ENCODE data around the gene SLC27A5. TPM values are rescaled to one million over a fixed set of nuclear protein-coding genes. Genes with fewer than 3 reads are reported as not detected.

The SLC27A5 gene
- total and polyA plus RNA-seq, 12 donors: 2.2 to 7.9 (median 4.3) TPM

- H3K27me3 ChIP-seq: no peaks in the 10 kb centered on the region
- intact Hi-C loops (cut with DNase I): loop anchor here in 1 of 10 donors (1.0 kb wide), 1 partner anchor 24 kb away; the partner anchor contains the start of gene TRIM28
- H3K4me3 ChIP-seq: peak overlapping the region; percentile 56 to 98 (median 82)
- peaks cover 0 to 24% (median 16%) of the 10 kb centered on the region in 9 donors for H3K36me3 ChIP-seq
- H3K9me3 ChIP-seq: no peaks in the 10 kb centered on the region
- peaks cover 11 to 48% (median 33%) of the 10 kb centered on the region in 9 donors for H3K4me1 ChIP-seq
- H3K27ac ChIP-seq: peak overlapping the region; percentile 71 to 98 (median 94)
- ATAC-seq (peak in 1 of 8 donors; percentile 58), DNase-seq (no peak)
- 8 to 15% methylated on average over 7 of the region's 7 CpGs for WGBS, 2 donors
- TF ChIP-seq, protein P1, sequence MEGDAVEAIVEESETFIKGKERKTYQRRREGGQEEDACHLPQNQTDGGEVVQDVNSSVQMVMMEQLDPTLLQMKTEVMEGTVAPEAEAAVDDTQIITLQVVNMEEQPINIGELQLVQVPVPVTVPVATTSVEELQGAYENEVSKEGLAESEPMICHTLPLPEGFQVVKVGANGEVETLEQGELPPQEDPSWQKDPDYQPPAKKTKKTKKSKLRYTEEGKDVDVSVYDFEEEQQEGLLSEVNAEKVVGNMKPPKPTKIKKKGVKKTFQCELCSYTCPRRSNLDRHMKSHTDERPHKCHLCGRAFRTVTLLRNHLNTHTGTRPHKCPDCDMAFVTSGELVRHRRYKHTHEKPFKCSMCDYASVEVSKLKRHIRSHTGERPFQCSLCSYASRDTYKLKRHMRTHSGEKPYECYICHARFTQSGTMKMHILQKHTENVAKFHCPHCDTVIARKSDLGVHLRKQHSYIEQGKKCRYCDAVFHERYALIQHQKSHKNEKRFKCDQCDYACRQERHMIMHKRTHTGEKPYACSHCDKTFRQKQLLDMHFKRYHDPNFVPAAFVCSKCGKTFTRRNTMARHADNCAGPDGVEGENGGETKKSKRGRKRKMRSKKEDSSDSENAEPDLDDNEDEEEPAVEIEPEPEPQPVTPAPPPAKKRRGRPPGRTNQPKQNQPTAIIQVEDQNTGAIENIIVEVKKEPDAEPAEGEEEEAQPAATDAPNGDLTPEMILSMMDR (IDR thresholded peaks at IDR 0.05): no peak
These were observed 8.4 kb upstream of the SLC27A5 start for GRCh38 chr19:58520257-58520599.

DNA sequence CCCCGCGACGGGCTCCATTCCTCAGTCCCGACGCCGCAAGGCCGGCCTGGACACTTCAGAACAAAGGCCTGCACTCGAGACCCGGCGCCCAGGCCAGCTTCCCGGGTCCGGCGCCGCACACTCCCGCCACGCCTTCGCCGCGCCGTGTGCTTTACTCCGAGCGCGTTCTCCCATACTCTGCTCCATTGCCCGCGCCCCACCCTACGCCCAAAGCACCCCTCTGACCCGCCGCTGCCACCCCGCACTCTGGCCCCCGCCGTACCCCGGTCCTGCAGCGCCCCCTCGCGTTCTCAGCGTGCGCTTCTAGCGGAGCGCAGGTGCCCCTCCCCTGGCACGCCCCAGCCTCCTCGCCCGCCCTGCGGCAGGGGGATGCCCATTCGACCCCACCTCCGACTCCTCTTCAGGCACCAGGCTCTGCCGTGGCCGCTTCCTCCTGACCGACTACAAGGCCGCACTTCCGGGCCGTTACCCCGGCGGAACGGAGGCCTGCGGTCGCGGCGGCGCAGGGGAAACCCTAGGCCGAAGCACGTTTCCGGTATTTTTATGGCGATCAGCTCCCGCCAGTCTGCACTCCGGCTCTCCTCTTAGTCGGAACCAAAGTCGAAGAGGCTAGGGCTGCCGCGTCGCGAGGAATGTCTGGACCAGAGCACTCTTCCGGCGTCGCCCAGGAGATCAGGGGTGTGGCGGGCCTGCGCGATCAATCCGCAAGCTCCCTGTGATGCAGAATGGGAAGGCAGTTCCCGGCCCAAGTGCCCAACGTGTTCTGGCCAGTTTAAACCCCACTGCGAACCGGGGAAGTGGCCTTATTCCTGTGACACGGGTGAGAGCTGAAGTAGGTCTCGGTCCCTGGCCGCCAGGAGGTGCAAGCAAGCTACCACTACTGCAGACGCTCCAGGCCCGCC is 7.8 kb upstream of the SLC27A5 start, which contains the start of gene ZBTB45:
Gene ZBTB45 (minus strand): TSS at position 456 of the 902 bp plus-strand sequence. CDS start 2,137 bp downstream, outside the sequence.
- WGBS, 2 donors: 1% methylated on average over 84 to 87 of the region's 87 CpGs
- ATAC-seq (peak; percentile 89 to 96 (median 93)), DNase-seq (peak; percentile 88 to 93)
- Histone ChIP-seq H3K36me3 (peaks cover 0 to 24% (median 16%) of the 10 kb centered on the region in 9 donors), H3K9me3 (no peaks in the 10 kb centered on the region), H3K27ac (peak within 1 kb of the TSS; percentile 71 to 98 (median 94)), H3K4me3 (peak within 1 kb of the TSS; percentile 56 to 98 (median 82)), H3K27me3 (no peaks in the 10 kb centered on the region), H3K4me1 (peaks cover 11 to 54% (median 39%) of the 10 kb centered on the region in 9 donors)
- intact Hi-C loops (cut with DNase I): loop anchor here in 3 of 10 donors (1.0 to 2.0 kb wide), 4 partner anchors 20 to 56 kb away; partner anchors contain the start of gene TRIM28 (in 2 of the 3)
- TF ChIP-seq, protein P1 (IDR thresholded peaks at IDR 0.05): peak; percentile 42 to 78 (median 59)

DNA sequence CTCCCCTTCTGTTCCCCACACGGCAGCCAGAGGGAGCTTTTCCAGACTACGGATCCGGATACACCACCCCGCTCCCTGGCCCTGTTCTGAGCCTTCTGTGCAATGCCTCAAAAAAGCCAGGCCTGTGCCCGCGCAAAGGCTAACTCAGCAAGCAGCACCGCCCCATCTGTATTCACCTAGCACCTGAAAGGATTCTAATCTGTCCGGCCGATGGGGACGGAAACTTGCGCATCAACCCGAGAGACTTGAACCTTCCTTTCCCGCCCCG is 7.2 kb upstream of the SLC27A5 start:
- ATAC-seq: peak; percentile 52 to 75 (median 64)
- H3K27ac ChIP-seq: peak overlapping the region; percentile 71 to 98 (median 94)
- H3K4me3 ChIP-seq: peak overlapping the region; percentile 56 to 98 (median 82)
- 0 to 1% methylated on average over 14 of the region's 14 CpGs for WGBS, 2 donors
- TF ChIP-seq, protein P1 (IDR thresholded peaks at IDR 0.05): peak in 7 of 9 donors; percentile 42 to 64 (median 56)
- peaks cover 0 to 24% (median 16%) of the 10 kb centered on the region in 9 donors for H3K36me3 ChIP-seq
- peaks cover 11 to 60% (median 45%) of the 10 kb centered on the region in 9 donors for H3K4me1 ChIP-seq
- no peaks in the 10 kb centered on the region for H3K27me3 ChIP-seq
- H3K9me3 ChIP-seq: no peaks in the 10 kb centered on the region
- DNase-seq: peak; percentile 62 to 68
- intact Hi-C loops (cut with DNase I): loop anchor here in 3 of 10 donors (1.0 to 2.0 kb wide), 4 partner anchors 20 to 56 kb away; partner anchors contain the start of gene TRIM28 (in 1 of the 3)
